AG09309 (cell line): ENCODE data around the gene ASIC1.
A peak's percentile ranks its signal among the peaks of the same experiment; 100 is the strongest.

ENCODE experiments used
- DNase-seq: peaks from one replicate; pipeline ENCODE4 v3.0.0-alpha.2; 2010; ENCODE audit warnings: low read depth
- H3K4me3 ChIP-seq: 2 replicates; pipeline ENCODE4 v1.5.1; 2011; ENCODE audit warnings: mild to moderate bottlenecking, low read depth, low read length, moderate library complexity; ENCODE audit not compliant: control insufficient read depth
- TF ChIP-seq, protein P1 (sequence below): IDR thresholded peaks from 2 replicates; pipeline ENCODE4 v1.5.1; 2011; ENCODE audit warnings: mild to moderate bottlenecking, low read depth, low read length, inconsistent platforms; ENCODE audit not compliant: insufficient read depth, control insufficient read depth; ENCODE audit errors: missing control alignments

Gene ASIC1

GRCh38 chr12:50052544-50052943 lies 4.9 kb upstream of the ASIC1 start:
- DNase-seq = no peak
- TF ChIP-seq, protein P1, sequence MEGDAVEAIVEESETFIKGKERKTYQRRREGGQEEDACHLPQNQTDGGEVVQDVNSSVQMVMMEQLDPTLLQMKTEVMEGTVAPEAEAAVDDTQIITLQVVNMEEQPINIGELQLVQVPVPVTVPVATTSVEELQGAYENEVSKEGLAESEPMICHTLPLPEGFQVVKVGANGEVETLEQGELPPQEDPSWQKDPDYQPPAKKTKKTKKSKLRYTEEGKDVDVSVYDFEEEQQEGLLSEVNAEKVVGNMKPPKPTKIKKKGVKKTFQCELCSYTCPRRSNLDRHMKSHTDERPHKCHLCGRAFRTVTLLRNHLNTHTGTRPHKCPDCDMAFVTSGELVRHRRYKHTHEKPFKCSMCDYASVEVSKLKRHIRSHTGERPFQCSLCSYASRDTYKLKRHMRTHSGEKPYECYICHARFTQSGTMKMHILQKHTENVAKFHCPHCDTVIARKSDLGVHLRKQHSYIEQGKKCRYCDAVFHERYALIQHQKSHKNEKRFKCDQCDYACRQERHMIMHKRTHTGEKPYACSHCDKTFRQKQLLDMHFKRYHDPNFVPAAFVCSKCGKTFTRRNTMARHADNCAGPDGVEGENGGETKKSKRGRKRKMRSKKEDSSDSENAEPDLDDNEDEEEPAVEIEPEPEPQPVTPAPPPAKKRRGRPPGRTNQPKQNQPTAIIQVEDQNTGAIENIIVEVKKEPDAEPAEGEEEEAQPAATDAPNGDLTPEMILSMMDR = no peak
- H3K4me3 ChIP-seq = no peak overlapping the region

DNA sequence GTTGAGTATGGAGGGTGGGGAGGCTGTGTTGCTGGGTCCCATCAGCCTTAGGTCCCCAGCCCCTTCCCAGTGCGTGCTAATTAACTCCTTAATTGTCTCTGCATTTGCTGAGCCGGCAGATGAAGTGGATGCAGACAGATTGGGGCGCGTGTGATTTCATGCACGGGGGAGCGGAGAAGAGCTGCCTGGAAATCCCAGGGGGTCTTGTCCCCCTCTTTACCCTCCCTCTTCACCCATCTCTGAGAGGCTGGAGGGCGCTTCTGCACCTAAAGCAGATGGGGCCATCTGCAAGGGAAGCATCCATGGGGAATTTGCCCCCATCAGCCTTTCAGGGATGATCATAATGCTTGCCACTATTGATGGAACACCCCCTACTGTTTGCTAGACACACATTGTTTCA lies 4.4 kb upstream of the ASIC1 start:
- TF ChIP-seq, protein P1 = no peak
- no peak overlapping the region for H3K4me3 ChIP-seq
- no peak for DNase-seq

GRCh38 chr12:50053583-50053982 lies 3.8 kb upstream of the ASIC1 start:
- H3K4me3 ChIP-seq = no peak overlapping the region
- no peak for DNase-seq
- TF ChIP-seq, protein P1 = no peak

GRCh38 chr12:50055831-50056638 lies 1.4 kb upstream of the ASIC1 start:
- H3K4me3 ChIP-seq = no peak overlapping the region

GRCh38 chr12:50056639-50056976 lies 788 bp upstream of the ASIC1 start:
- TF ChIP-seq, protein P1 = no peak
- DNase-seq = no peak
- no peak overlapping the region; the same call in 1 of the 2 replicates for H3K4me3 ChIP-seq

More at GRCh38 chr12:50055831-50056638, 1.4 kb upstream of the ASIC1 start:
- TF ChIP-seq, protein P1 = peak; percentile 97
- no peak for DNase-seq

- TF ChIP-seq, protein P1 = no peak
- H3K4me3 ChIP-seq = peak overlapping the region; percentile 61
- no peak for DNase-seq
Measured at GRCh38 chr12:50057896-50058670, 687 bp downstream of the ASIC1 start.
